NCI-H345 treated with DMSO at 0.1 percent for 48 hours (cell line): ENCODE results near the gene TRIM9.

Source experiments
- DNase-seq: peaks from one replicate; lab custom pipeline; 2025; ENCODE audit not compliant: unreplicated experiment; lab: John Stamatoyannopoulos, UW

The TRIM9 gene

GRCh38 chr14:51093371-51094281 is 1.3 kb downstream of the TRIM9 start:
- peak; percentile 58 for DNase-seq

GRCh38 chr14:51092965-51093364 is 1.9 kb downstream of the TRIM9 start:
- no peak for DNase-seq

- no peak for DNase-seq
Observed at GRCh38 chr14:51089278-51089677, 5.6 kb downstream of the TRIM9 start.

- DNase-seq, result no peak
Observed at GRCh38 chr14:51087031-51087441, 7.9 kb downstream of the TRIM9 start.

GRCh38 chr14:51086044-51086443 is 8.9 kb downstream of the TRIM9 start:
- DNase-seq, result no peak

- DNase-seq, result no peak
Observed at GRCh38 chr14:51084962-51085361, 9.9 kb downstream of the TRIM9 start.

GRCh38 chr14:51084507-51084906 is 10.4 kb downstream of the TRIM9 start:
- no peak for DNase-seq

GRCh38 chr14:51082349-51082748 is 12.6 kb downstream of the TRIM9 start:
- no peak for DNase-seq

- no peak for DNase-seq
Observed at GRCh38 chr14:51081712-51082111, 13.2 kb downstream of the TRIM9 start.

GRCh38 chr14:51081209-51081608 is 13.7 kb downstream of the TRIM9 start:
- no peak for DNase-seq

GRCh38 chr14:51080645-51081044 is 14.3 kb downstream of the TRIM9 start:
- DNase-seq, result no peak

- no peak for DNase-seq
Observed at GRCh38 chr14:51079489-51079888, 15.4 kb downstream of the TRIM9 start.

GRCh38 chr14:51079085-51079484 is 15.8 kb downstream of the TRIM9 start:
- no peak for DNase-seq

- DNase-seq, result no peak
Observed at GRCh38 chr14:51074701-51075385, 20.1 kb downstream of the TRIM9 start.

- no peak for DNase-seq
Observed at GRCh38 chr14:51073731-51074130, 21.2 kb downstream of the TRIM9 start.

GRCh38 chr14:51072976-51073375 is 21.9 kb downstream of the TRIM9 start:
- DNase-seq, result no peak

- no peak for DNase-seq
Observed at GRCh38 chr14:51071857-51072256, 23.0 kb downstream of the TRIM9 start.

- no peak for DNase-seq
Observed at GRCh38 chr14:51070726-51071125, 24.2 kb downstream of the TRIM9 start.

- DNase-seq, result no peak
Observed at GRCh38 chr14:51069055-51069454, 25.9 kb downstream of the TRIM9 start.

GRCh38 chr14:51068268-51068667 is 26.6 kb downstream of the TRIM9 start:
- DNase-seq, result no peak

- no peak for DNase-seq
Observed at GRCh38 chr14:51067295-51067694, 27.6 kb downstream of the TRIM9 start.

- DNase-seq, result no peak
Observed at GRCh38 chr14:51066576-51066975, 28.3 kb downstream of the TRIM9 start.
